NCI-H1105 (cell line): ENCODE results near the gene DOLPP1.
A peak's percentile ranks its signal among the peaks of the same experiment; 100 is the strongest.
"Not testable (repeated sequence)": the region's sequence is repeated elsewhere in the genome, so short reads cannot be mapped to it uniquely, and the experiment has no call there.

Source experiments
- DNase-seq: peaks from one replicate; lab custom pipeline; 2025; lab: John Stamatoyannopoulos, UW

DOLPP1 gene

GRCh38 chr9:129111528-129112151 is 30.7 kb downstream of the DOLPP1 start:
- DNase-seq = no peak

- not testable (repeated sequence) for DNase-seq
These were observed 31.6 kb downstream of the DOLPP1 start for GRCh38 chr9:129112526-129112925.

GRCh38 chr9:129113645-129114304 is 32.9 kb downstream of the DOLPP1 start:
- no peak for DNase-seq

GRCh38 chr9:129118799-129119198 is 37.9 kb downstream of the DOLPP1 start:
- DNase-seq = no peak

GRCh38 chr9:129121483-129121882 is 40.6 kb downstream of the DOLPP1 start:
- no peak for DNase-seq

GRCh38 chr9:129122133-129122532 is 41.2 kb downstream of the DOLPP1 start:
- no peak for DNase-seq

GRCh38 chr9:129122976-129123375 is 42.1 kb downstream of the DOLPP1 start:
- DNase-seq = not testable (repeated sequence)

GRCh38 chr9:129124506-129125069 is 43.7 kb downstream of the DOLPP1 start:
- no peak for DNase-seq

- DNase-seq = no peak
These were observed 44.6 kb downstream of the DOLPP1 start for GRCh38 chr9:129125478-129125877.

GRCh38 chr9:129126749-129127618 is 46.1 kb downstream of the DOLPP1 start:
- DNase-seq = no peak

- DNase-seq = no peak
These were observed 47.8 kb downstream of the DOLPP1 start for GRCh38 chr9:129128689-129129088.

- DNase-seq = not testable (repeated sequence)
These were observed 49.4 kb downstream of the DOLPP1 start for GRCh38 chr9:129130271-129130670.

GRCh38 chr9:129130791-129131190 is 49.9 kb downstream of the DOLPP1 start:
- DNase-seq = no peak

- DNase-seq = peak; percentile 55
These were observed 50.6 kb downstream of the DOLPP1 start for GRCh38 chr9:129131300-129132145.

GRCh38 chr9:129133082-129133481 is 52.2 kb downstream of the DOLPP1 start:
- no peak for DNase-seq

- no peak for DNase-seq
These were observed 54.6 kb downstream of the DOLPP1 start for GRCh38 chr9:129135476-129135875.

- DNase-seq = no peak
These were observed 55.6 kb downstream of the DOLPP1 start for GRCh38 chr9:129136446-129137035.

GRCh38 chr9:129137292-129138143 is 56.6 kb downstream of the DOLPP1 start:
- no peak for DNase-seq

GRCh38 chr9:129138144-129138462 is 57.2 kb downstream of the DOLPP1 start:
- no peak for DNase-seq

GRCh38 chr9:129138476-129139232 is 57.7 kb downstream of the DOLPP1 start:
- DNase-seq = no peak
